T-helper 1 cell treated with Interleukin-12 subunit alpha and Interleukin-12 subunit beta and Interleukin-4 antibody, amounts not matched to agents 30 ng/mL and 1 ng/mL, for 36 hours (primary cell): Measurements from ENCODE around the gene AEBP2. TPM values are rescaled to one million over a fixed set of nuclear protein-coding genes. Genes with fewer than 3 reads are reported as not detected.
"Not testable (repeated sequence)": the region's sequence is repeated elsewhere in the genome, so short reads cannot be mapped to it uniquely, and the experiment has no call there.

Experiments
- intact Hi-C: fragments of 100-400 bp; cut with micrococcal nuclease; formaldehyde crosslinking; loops from one replicate; pipeline ENCODE4 v1.15.1; 2024
- total RNA-seq: library from RNA; stranded (reverse); gene quantifications from 2 replicates; pipeline ENCODE4 v1.2.3, GENCODE V29; 2022

AEBP2 gene
- total RNA-seq, 1 donor from 2014 or later, result 62.1 TPM

DNA sequence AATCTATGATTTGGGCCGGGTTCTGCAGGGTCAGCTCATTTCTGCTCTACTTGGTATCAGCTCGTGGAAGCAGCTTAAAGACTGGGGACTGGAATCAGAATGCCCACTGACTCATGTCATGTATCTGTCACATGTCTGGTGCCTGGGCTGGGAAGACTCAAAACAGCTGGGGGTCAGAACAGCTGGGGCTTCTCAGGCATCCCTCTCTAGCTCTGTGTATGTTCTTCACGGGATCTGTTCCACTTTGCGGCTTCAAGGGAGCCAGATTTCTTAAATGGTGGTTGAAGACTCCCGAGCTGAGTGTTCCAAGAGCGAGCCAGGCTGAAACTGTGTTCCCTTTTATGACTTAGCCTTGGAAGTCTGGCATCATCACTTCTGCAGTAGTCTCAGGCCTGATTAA lies 11.9 kb downstream of the AEBP2 start:
- intact Hi-C loops, result no loop called here

DNA sequence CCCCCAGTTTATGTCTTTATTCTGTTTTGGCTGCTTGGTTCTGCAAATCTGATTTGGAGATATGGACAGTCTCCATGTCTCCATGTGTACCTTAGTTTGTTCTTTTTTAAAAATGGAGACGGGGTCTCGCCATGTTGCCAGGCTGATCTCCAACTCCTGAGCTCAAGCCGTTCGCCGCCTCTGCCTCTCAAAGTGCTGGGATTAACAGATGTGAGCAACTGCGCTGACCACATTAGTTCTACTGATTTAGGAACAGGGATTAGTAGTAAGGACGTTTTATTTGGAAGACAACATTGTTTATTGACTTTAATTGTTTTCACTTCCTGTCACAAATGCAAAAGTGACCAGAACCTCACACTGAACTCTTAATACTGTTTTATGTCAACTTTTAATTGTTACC lies 14.7 kb downstream of the AEBP2 start:
- intact Hi-C loops, result no loop called here

DNA sequence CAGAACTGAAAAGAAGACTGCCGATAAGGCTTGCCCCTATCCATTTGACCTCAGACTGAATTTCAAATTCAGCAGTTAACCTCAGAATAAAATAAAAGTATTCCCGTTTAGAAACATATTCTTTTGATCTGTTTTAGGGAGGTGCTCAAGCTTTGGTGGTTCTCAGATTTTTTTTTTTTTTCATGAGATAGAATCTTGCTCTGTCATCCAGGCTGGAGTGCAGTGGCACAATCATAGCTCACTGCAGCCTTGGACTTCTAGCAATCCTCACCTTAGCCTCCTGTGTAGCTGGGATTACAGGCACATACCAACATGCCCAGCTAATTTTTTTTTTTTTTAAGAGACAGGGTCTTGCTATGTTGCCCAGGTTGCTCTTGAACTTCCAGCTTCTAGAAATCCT lies 15.5 kb downstream of the AEBP2 start:
- intact Hi-C loops, result no loop called here

DNA sequence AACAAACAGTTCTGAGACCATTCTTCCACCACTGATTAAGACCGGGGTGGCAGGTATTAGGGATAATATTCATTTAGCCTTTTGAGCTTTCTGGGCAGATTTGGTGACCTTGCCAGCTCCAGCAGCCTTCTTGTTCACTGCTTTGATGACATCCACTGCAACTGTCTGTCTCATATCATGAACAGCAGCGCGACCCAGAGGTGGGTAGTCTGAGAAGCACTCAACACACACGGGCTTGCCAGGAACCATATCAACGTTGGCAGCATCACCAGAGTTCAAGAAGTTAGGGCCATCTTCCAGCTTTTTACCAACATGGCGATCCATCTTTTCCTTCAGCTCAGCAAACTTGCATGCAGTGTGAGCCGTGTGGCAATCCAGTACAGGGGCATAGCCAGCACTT lies 16.9 kb downstream of the AEBP2 start:
- intact Hi-C loops, result no loop called here

DNA sequence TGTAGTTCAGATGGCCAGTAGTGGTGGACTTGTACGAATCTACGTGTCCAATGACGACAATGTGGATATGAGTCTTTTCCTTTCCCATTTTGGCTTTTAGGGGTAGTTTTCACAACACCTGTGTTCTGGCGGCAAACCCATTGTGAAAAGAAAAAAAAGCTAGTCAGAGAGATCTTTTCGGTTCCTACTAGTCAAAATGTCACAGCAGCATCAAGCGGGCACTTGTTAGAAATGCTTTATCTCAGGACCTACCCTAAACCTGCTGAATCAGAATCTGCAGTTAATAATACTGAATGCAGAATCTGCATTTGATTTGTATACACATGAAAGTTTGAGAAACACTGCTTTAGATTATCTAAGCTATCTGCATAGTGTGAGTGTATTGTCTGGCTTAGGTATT lies 18.3 kb downstream of the AEBP2 start:
- intact Hi-C loops, result no loop called here

DNA sequence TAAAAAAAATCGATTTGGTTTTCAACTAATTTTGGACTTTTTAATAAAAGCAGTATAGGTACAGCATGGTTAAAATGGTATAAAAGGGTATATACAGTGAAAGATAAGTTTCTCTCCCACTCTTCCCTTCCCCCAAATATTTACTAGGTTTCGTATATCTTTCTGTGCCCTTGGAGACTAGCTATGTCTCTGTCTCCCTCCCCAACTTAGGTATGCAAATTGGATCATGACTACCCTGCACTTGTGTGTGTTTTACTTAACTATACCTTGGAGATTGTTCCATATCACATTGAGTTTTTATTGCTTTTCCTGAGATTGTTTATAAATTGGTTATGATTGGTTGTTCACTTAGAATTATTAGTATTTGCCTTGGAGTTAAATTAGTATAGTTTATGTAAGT lies 19.4 kb downstream of the AEBP2 start:
- intact Hi-C loops, result no loop called here

DNA sequence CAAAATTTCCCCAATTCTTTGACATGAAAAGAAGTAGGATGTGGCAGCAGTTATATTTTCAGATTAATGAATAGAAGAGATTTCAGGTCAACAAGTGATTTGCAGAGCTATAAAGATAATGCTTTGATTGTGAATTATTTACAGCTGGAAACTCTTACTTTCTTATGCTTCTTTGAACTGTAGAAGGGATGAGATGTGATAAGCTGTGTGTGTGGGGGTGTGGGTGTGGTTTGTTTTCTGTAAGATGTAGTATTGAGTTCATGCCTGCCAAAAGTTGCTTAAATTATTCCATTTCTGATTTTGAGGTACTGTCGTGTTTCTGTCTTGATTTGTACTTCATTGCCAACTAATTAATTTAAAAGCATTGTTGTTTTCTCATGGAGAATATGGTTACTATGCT lies 22.7 kb downstream of the AEBP2 start:
- intact Hi-C loops, result no loop called here

DNA sequence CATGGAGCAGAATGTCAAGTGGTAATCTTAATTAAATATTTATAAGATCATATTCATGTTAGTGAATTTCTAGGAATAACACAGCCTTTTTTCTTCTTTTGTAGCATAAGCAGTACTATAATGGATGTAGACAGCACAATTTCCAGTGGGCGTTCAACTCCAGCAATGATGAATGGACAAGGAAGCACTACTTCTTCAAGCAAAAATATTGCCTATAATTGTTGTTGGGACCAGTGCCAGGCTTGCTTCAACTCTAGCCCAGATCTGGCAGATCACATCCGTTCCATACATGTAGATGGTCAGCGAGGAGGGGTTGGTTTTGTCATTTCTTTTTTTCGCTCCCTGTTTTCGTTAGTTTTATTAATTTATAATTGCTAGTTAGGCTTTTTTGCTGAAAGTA lies 23.1 kb downstream of the AEBP2 start:
- intact Hi-C loops, result no loop called here

DNA sequence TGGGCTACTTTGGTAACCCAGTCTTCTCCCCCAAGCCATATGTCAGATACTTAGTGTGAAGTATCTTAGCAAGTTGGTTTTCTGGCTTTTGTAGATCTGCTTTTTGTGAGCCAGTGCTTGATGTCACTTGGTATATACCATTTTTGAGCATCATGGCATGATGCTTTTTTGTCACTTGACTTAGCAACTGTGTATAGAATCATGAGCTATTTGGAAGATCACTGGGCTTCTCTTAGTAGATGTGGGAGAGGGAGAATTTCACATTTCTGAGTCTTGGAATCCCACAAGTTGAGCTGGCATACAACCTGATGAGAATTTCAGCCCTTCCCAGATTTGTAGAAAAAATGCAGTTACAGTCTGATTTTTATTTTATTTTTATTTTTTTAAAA lies 24.9 kb downstream of the AEBP2 start:
- intact Hi-C loops, result no loop called here

DNA sequence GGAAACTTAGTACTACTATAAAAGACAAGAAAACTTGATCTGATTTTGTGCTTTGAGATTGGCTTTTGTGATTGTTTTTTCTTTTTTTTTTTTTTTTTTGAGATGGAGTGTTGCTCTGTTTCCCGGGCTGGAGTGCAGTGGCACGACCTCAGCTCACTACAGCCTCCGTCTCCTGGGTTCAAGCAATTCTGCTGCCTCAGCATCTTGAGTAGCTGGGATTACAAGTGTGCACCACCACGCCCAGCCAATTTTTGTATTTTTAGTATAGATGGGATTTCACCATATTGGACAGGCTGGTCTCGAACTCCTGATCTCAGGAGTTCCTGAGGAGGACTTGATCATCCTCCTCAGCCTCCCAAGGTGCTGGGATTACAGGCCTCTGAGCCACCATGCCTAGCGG lies 26.4 kb downstream of the AEBP2 start:
- intact Hi-C loops, result no loop called here

DNA sequence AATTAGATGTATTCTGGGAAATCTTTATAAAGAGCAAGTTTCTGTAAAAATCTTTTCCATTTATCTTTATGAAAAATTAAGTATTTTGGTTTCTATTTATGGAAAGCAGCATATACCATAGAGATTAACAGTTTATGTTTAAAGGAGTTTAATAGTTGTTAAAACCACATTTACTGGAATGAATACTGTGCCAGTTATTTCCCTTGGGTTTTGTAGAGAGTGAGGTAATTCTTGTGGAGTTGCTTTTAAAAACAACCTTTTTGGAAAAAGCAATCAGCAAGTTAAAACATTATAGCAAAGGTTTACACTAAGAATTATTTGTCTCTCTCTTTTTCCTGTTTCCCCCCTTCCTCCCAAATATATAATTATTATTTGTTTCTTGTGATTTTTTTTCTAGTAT lies 34.9 kb downstream of the AEBP2 start:
- intact Hi-C loops, result no loop called here

DNA sequence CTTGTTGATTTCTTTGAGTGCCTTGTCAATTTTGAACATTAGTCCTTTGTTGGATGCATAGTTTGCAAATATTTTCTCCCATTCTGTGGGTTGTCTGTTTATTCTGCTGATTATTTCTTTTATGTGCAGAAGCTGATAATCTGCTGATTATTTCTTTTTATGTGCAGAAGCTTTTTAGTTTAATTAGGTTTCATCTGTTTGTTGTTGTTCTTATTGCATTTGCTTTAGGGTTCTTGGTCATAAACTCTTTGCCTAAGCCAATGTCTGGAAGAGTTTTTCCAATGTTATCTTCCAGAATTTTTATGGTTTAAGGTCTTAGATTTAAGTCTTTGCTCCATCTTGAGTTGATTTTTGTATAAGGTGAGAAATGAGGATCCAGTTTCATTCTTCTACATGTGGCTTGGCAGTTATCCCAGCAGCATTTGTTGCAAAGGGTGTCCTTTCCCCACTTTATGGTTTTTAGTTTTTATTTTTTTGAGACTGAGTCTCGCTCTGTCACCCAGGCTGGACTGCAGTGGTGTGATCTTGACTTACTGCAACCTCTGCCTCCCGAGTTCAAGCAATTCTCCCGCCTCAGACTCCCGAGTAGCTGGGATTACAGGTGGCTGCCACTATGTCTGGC lies 36.7 kb downstream of the AEBP2 start:
- intact Hi-C loops, result not testable (repeated sequence)

DNA sequence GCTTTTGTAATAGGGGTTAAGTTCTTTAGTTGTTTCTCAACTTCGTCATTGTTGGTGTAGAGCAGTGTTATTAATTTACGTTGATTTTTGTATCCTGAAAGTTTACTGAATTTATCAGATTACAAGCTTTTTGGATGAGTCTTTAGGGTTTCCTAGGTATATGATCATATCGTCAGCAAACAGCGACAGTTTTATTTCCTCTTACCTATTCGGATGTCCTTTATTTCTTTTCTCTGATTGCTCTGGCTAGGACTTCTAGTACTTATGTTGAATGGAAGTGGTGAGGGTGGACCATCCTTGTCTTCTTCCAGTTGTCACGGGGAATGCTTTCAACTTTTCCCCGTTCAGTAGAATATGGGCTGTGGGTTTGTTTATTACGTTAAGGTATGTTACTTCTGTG lies 37.8 kb downstream of the AEBP2 start:
- intact Hi-C loops, result no loop called here

DNA sequence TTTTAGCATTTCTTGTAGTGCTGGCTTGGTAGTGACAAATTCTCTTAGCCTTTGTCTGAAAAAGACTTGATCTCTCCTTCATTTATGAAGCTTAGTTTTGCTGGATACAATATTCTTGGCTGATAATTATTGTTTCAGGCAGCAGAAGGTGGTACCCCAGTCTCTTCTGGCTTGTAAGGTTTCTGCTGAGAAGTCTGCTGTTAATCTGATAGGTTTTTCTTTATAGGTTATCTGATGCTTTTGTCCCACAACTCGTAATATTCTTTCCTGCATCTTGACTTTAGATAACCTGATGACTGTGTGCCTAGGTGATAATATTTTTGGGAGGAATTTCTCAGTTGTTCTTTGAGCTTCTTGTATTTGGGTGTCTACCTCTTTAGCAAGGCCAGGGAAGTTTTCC lies 41.2 kb downstream of the AEBP2 start:
- intact Hi-C loops, result loop anchor here (5.0 kb wide), 1 partner anchor 197 kb away; no protein-coding TSS in a partner anchor

DNA sequence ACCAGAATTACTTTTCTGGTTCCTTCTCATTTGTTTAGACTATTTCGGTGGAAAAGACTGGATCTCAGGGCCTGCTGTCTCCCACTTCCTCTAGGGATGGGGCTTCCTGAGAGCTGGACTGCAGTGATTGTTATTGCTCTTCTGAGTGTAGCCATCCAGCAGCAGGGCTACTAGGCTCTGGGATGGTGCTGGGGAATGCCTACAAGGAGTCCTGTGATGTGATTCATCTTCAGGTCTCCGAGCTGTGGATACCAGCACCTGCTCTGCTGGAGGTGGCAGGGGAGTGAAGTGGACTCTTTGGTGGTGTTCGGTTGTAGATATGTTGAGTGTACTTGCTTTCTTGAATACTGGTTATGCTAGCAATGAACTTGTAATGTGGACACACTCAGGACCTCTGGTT lies 42.7 kb downstream of the AEBP2 start:
- intact Hi-C loops, result loop anchor here (2.0 to 5.0 kb wide), 2 partner anchors 41 to 195 kb away; no protein-coding TSS in a partner anchor

DNA sequence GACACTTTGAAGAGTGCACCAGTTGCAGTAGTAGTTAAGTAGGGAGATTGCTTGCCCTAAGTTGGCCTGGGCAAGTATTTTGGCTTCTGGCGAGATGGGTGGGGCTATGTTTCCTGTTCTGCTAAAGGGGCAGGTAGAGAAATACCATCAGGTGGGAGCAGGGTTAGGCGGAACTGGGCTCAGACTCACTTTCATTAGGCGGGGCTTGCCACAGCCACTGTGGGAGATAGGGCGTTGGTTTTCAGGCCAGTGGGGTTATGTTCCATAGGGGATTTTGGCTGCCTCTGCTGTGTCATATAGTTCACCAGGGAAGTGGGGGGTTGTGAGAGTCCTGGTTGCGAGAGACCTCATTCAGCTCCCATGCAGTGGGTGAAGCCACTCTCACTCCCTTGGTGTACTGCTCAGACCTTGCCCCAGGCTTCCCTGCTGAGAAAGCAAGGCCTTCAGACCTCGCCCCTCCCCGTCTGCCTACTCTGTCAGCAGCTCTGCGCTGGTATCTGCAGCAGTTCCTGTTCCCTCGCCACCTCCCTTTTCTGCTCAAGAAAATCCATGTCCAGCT lies 43.3 kb downstream of the AEBP2 start:
- intact Hi-C loops, result loop anchor here (2.0 to 5.0 kb wide), 2 partner anchors 42 to 195 kb away; no protein-coding TSS in a partner anchor

DNA sequence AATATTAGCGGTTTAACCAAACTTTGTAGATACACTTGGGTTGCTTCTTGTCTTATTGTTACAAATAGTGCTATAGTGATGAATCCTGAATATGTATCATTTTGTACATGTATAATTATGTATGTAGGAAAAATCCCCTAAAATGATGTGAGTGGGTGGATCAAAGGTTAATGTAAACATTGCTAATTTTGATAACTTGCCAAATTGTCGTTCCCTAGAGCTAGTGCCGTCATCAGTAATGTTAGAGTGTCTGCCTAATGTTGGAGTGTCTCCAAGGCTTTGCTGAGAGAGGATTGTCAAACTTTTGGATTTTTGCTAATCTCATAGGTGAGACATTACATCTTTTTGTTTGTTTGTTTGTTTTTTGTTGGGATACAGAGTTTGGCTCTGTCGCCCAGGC lies 44.4 kb downstream of the AEBP2 start:
- intact Hi-C loops, result loop anchor here (2.0 to 5.0 kb wide), 2 partner anchors 43 to 194 kb away; no protein-coding TSS in a partner anchor

DNA sequence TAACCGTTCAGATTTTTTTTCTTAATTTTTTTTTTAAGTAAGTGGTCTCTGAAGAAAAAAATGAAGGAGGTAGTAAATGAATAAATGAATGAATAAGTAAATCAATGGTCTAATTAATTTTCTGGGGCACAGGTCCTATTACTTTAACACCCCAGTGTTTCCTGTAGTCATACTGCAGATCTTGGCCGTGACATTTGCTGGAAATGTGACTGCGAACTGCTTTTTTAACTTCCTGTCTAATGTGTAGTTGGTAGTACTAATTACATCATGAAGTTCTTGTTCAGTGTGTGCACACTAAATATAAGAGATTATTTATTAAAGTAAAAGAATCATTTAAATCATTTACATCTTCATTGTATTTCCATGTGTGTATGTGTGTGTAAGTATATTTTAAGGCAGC lies 45.4 kb downstream of the AEBP2 start:
- intact Hi-C loops, result loop anchor here (5.0 kb wide), 1 partner anchor 193 kb away; no protein-coding TSS in a partner anchor

DNA sequence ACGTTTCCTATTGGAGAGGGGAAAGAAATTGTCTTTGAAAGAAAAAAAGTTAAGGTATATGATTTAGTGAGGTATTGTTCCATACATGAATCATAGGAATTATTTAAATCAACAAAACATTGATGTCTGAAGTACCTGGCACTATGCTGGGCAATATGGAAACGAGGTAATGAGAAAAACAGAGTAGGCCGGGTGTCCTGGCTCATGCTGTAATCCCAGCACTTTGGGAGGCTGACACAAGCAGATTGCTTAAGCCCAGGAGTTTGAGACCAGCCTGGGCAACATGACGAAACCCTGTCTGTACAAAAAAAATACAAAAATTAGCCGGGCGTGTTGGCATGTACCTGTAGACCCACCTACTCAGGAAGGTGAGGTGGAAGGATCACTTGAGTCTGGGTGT lies 45.9 kb downstream of the AEBP2 start:
- intact Hi-C loops, result no loop called here

DNA sequence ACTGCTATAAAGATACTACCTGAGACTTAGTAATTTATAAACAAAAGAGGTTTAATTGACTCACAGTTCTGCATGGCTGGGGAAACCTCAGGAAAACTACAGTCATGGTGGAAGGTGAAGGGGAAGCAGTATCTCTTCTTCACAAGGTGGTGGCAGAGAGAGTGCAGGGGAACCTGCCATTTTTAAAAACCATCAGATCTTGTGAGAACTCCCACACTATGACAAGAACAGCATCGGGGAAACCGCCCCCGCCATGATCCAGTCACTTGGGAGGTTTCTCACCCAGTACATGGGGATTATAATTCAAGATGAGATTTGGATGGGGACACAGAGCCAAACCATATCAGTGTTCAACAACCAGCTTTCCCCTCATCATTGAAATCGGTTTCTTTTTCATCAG lies 49.9 kb downstream of the AEBP2 start:
- intact Hi-C loops, result no loop called here

DNA sequence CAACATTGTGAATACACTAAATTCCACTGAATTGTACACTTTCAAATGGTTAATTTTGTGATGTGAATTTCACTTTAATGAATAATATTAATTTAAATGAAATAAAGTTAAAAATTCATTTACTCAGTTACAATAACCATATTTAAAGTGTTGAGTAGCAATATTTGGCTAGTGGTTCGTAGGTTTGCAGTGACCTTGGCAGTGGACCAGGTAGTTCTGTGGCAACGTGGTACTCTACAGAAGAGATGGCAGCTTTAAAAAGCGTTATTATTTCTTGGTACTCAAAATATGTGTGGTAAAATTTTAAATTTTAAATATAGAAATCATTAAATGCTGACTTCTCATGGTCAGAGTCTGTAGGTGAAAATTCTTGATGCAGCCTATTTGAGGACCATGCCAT lies 51.6 kb downstream of the AEBP2 start:
- intact Hi-C loops, result no loop called here

DNA sequence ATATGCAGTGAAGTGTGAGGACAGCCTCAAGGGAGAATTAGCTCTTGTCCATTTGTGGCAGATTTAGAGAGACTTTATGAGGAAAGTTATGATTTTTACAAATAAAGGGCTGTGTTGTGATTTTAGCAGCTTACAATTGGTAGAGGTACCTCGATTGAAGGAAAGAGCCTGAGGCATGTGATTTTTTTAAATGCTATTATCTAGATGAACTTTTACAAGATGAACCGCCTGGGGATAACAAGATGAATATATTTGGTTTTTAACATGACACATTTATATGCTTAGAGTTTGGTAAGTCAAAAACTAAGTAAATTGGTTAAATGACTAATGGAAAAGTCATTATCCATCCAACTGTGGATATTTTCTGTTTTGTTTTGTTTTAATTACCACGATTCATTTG lies 52.6 kb downstream of the AEBP2 start:
- intact Hi-C loops, result no loop called here

DNA sequence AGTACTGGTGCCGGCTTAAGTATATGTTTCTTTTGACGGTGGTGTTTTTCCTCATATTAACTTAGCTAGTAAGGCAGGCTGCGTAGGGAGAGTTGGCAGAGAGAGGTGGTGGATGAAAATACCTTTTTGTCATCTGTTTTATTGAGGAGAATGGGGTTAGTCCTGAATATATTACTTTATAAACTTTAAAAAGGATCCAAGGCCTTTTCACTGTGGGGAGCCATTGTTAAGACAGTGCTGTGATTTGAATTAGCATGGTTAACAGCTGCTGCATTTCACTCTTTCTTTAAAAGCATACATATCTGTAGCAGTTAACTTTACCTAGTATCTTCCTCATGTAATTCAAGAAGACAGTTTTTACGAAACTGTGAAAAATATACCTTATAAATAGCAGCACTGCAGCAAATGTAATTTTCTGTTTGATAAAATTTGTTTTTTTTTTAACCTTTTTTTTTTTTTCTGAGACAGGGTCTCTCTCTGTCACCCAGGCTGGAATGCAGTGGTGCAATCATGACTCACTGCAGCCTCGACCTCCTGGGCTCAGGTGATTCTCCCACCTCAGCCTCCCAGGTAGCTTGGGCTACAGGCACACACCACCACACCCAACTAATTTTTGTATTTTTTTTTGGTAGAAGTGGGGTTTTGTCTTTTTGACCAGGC lies 57.1 kb downstream of the AEBP2 start:
- intact Hi-C loops, result no loop called here
